ENCODE results near the gene PPM1H.
A peak's percentile ranks its signal among the peaks of the same experiment; 100 is the strongest.

The PPM1H gene

GRCh38 chr12:62701492-62701891, 233.5 kb downstream of the PPM1H start:
- no peak for DNase-seq

GRCh38 chr12:62700091-62700880, 234.7 kb downstream of the PPM1H start:
- DNase-seq, result no peak

- DNase-seq, result no peak
Observed at GRCh38 chr12:62698701-62699101, 236.2 kb downstream of the PPM1H start.

DNA sequence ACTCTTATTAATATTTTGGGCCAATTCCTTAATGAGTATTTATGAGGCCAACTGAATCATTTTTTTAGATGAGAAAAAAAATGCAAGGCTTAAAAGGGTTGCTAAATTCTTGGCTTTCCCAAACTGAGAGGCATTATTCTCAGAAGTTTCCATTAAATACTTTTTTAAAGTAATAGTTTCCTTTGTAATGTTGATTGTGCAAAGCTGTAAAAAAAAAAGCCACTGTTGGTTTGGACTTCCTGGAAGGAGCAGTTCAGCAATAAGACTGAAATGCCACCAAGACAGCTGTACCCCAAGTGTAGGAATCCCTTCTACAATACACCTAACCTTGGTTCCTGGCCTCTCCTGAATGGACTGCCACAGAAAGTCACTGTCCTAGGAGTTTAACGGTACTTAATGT, 237.1 kb downstream of the PPM1H start:
- no peak for DNase-seq

- DNase-seq, result no peak
Observed at GRCh38 chr12:62695696-62696095, 239.3 kb downstream of the PPM1H start.

DNA sequence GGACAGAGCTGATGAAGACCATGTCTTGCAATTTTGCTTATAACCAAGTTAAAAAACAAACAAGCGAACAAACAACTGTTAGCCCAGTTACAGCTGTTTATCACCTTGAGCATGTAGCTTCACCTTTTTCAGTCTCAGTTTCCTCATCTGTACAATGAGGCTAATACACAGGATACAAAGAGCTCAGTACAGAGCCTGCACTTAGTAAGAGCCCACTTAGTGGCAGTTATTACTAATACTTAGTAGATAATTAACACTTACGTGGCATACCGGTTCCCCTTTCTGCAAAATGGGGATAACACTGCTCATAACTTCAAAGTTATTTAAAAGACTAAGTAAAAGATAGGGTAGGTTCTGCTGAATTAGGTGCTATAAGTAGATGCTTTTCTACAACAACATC, 240.3 kb downstream of the PPM1H start:
- no peak for DNase-seq

GRCh38 chr12:62694116-62694515, 240.8 kb downstream of the PPM1H start:
- no peak for DNase-seq

GRCh38 chr12:62693376-62694050, 241.4 kb downstream of the PPM1H start:
- DNase-seq, result no peak

- DNase-seq, result no peak
Observed at GRCh38 chr12:62692884-62693283, 242.1 kb downstream of the PPM1H start.

DNA sequence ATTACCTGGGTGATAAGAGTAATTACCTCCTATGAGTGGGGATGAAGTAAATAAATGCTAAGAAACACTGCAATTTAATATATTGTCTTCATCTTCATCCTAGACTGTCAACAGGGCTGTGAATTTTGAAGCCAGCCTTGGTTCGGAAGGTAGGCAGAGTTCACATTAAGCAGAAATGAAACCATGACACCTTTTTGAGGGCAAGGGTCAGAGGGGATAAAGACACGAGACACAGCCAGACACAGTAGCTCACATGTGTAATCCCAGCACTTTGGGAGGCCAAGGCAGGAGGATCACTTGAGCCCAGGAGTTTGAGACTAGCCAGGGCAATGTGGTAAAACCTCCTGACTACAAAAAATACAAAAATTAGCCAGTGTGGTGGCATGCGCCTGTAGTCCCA, 243.6 kb downstream of the PPM1H start:
- DNase-seq, result no peak

- no peak for DNase-seq
Observed at GRCh38 chr12:62689042-62689839, 245.7 kb downstream of the PPM1H start.

GRCh38 chr12:62686938-62687337, 248.0 kb downstream of the PPM1H start:
- no peak for DNase-seq

GRCh38 chr12:62684570-62685295, 250.2 kb downstream of the PPM1H start:
- DNase-seq, result no peak

GRCh38 chr12:62683776-62684569, 251.0 kb downstream of the PPM1H start:
- DNase-seq, result no peak

GRCh38 chr12:62681306-62681705, 253.6 kb downstream of the PPM1H start:
- no peak for DNase-seq

- no peak for DNase-seq
Observed at GRCh38 chr12:62679608-62680007, 255.3 kb downstream of the PPM1H start.

GRCh38 chr12:62677355-62677754, 257.6 kb downstream of the PPM1H start:
- no peak for DNase-seq

DNA sequence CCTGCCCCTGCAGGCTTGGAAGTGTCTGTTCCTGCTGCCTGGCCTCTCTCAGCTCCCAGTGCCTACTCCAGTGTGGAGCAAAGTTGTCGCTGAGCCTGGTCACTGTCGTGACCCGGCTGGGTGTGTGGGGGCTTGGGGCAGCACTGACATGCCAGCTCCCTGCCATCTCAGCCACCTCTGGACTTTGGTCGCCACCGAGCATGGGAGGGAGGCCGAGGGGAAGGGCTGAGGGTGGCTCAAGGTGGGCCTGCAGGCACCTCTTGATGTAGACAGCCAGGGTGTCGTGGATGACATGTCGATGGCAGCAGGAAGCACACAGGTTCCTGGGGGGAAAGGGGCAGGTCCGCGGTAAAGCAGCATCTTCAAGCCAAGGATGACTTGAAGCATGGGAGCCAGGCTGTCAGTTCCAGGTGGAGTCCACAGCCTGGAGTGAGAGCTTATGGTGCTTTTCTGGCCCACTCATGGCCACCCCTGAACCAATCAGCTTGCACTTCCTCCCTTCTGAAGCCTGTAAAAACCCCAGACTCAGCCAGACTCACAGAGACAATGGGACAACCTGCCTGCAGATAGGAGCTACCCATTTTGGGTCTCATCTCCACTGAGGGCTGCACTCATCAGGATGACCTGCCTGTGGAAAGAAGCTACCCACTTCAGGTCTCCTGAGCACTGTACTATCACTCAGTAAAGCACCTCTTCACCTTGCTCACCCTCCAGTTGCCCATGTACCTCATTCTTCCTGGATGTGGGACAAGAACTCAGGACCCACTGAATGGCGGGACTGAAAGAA, 258.2 kb downstream of the PPM1H start:
- peak in 1 of 2 experiments; percentile 16 for DNase-seq

DNA sequence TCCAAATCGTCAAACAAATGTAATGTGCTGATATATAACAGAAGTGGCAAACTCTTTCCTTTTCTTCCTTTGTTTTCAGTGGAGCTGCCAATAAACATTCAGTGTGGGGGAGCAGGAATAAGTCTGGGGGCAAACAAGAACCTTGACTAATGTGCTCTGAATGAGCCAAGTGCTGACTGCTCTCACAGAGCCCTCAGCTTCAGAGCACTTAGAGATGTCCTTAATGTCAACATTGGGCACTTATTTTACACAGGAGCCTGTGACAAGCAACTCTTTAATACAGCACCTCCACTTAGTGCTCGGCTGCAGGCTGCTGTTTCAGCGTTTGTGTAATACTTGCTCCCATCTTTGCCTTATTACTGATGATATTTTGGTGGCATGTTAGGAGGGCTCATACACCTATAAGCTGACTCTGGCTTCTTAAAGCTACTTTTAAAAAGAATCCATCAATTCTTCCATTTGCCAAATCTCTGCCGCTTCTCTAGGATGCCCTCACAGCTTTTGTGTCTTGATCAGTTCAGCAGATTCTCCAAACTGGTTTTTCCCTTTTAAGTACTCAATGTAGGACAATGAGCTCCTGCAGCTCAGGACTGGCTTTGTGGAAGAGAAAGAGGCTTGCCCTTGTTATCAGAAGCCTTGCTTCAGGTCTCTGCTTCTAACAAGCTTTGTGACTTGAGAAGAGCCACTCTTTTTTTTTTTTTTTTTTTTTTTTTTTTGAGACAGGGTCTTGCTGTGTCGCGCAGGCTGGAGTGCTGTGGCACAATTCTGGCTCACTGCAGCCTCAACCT, 261.7 kb downstream of the PPM1H start:
- DNase-seq, result peak in 1 of 2 experiments; percentile 13

- DNase-seq, result no peak
Observed at GRCh38 chr12:62670986-62671720, 263.8 kb downstream of the PPM1H start.
